Gastroesophageal sphincter (tissue), 4 donors: ENCODE measurements around the gene PFDN4. TPM values are rescaled to one million over a fixed set of nuclear protein-coding genes. Genes with fewer than 3 reads are reported as not detected.

Source experiments
- ATAC-seq: fragments of 150-250 bp; one replicate; pipeline ENCODE4 v1.9.1; 2016; ENCODE audit warnings: mild to moderate bottlenecking, moderate library complexity
- H3K27ac ChIP-seq, 4 donors: fragments of 200-600 bp; sonication (generic) in 3 of 4; 1 replicate in 3 of 4; 2 replicates in 1 of 4; pipeline ENCODE4 v1.5.1; 2016 to 2019
- H3K27me3 ChIP-seq: fragments of 200-600 bp; sonication (generic); one replicate; pipeline ENCODE4 v1.5.1; 2019
- H3K36me3 ChIP-seq, 2 donors: fragments of 200-600 bp; sonication (generic); one replicate each; pipeline ENCODE4 v1.5.1; 2019; ENCODE audit warnings: control low read depth in 1 of 2
- H3K4me1 ChIP-seq, 3 donors: fragments of 200-600 bp; sonication (generic); 1 replicate in 2 of 3; 2 replicates in 1 of 3; pipeline ENCODE4 v1.5.1; 2016 to 2019; ENCODE audit warnings: control low read depth in 2 of 3
- H3K4me3 ChIP-seq, 2 donors: fragments of 200-600 bp; sonication (generic); one replicate each; pipeline ENCODE4 v1.5.1; 2019; ENCODE audit warnings: mild to moderate bottlenecking in 1 of 2, moderate library complexity in 1 of 2
- H3K9me3 ChIP-seq, 3 donors: fragments of 200-600 bp; sonication (generic); one replicate each; pipeline ENCODE4 v1.5.1; 2017 to 2019; ENCODE audit warnings: control low read depth in 2 of 3
- EP300 ChIP-seq: sonication (generic); formaldehyde crosslinking; IDR thresholded peaks from one replicate; pipeline ENCODE4 v1.6.1; 2017; ENCODE audit warnings: antibody characterized with exemption, mild to moderate bottlenecking
- POLR2A ChIP-seq, 2 donors: fragments of 450-650 bp; IDR thresholded peaks; one replicate each; pipeline ENCODE4 v1.6.1; 2017; ENCODE audit warnings: antibody characterized with exemption in 2 of 2, mild to moderate bottlenecking in 2 of 2, moderate library complexity in 1 of 2
- POLR2AphosphoS5 ChIP-seq: sonication (generic); formaldehyde crosslinking; IDR thresholded peaks from one replicate; pipeline ENCODE4 v1.6.1; 2017; ENCODE audit warnings: antibody characterized with exemption
- WGBS, 2 donors: methylation state at CpG; one replicate each; pipeline ENCODE4 v1.1.5; 2018; ENCODE audit warnings: low coverage in 1 of 2; 5-methylcytosine and 5-hydroxymethylcytosine counted together
- total RNA-seq, 4 donors: library from RNA; depleted of rRNA; stranded (reverse); fragments of >200 nt; gene quantifications; one replicate each; pipeline ENCODE4 v1.1.0, GENCODE V29; 2016
- TF ChIP-seq, protein P1 (sequence below), 4 experiments: fragments of 200-600 bp in 2 of 4; fragments of 450-650 bp in 2 of 4; sonication (generic) in 1 of 4; IDR thresholded peaks; one replicate each; pipeline ENCODE4 v1.5.1; 2017 to 2019; ENCODE audit warnings: antibody characterized with exemption in 4 of 4, mild to moderate bottlenecking in 2 of 4, moderate library complexity in 2 of 4

The PFDN4 gene
- total RNA-seq, 4 donors from 2014 or later, result 39.2 to 91.8 (median 48.5) TPM

DNA sequence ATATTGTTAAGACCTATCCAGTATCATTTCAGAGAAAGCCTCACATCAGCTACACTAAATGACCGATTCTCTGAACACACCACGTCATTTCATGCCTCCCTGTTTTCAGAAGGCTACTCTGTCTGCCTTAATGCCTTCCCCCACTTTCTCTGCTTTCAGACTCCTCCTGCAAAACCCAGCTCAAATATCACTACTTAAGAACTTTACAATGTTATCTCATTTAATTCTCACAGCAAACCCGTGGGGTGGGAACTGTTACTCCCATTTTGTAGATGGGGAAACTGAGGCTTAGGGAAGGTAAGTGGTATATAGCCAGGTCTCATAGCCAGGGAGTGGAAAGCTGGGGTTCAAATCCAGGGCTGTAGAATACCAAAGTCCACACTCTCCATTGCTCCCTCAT, 36.9 kb upstream of the PFDN4 start:
- TF ChIP-seq, protein P1, sequence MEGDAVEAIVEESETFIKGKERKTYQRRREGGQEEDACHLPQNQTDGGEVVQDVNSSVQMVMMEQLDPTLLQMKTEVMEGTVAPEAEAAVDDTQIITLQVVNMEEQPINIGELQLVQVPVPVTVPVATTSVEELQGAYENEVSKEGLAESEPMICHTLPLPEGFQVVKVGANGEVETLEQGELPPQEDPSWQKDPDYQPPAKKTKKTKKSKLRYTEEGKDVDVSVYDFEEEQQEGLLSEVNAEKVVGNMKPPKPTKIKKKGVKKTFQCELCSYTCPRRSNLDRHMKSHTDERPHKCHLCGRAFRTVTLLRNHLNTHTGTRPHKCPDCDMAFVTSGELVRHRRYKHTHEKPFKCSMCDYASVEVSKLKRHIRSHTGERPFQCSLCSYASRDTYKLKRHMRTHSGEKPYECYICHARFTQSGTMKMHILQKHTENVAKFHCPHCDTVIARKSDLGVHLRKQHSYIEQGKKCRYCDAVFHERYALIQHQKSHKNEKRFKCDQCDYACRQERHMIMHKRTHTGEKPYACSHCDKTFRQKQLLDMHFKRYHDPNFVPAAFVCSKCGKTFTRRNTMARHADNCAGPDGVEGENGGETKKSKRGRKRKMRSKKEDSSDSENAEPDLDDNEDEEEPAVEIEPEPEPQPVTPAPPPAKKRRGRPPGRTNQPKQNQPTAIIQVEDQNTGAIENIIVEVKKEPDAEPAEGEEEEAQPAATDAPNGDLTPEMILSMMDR (IDR thresholded peaks at IDR 0.05), result no peak
- no peak for TF ChIP-seq EP300
- TF ChIP-seq POLR2A (IDR thresholded peaks at IDR 0.05), result no peak
- TF ChIP-seq POLR2AphosphoS5, result no peak
- WGBS, 2 donors, result 51 to 52% methylated on average over 2 to 3 of the region's 3 CpGs
- Histone ChIP-seq H3K27ac (no peak overlapping the region), H3K9me3 (no peaks in the 10 kb centered on the region), H3K27me3 (peaks cover 97% of the 10 kb centered on the region), H3K4me3 (no peak overlapping the region), H3K4me1 (peaks cover 0 to 24% (median 11%) of the 10 kb centered on the region in 3 donors), H3K36me3 (no peaks in the 10 kb centered on the region)
- ATAC-seq, result no peak

GRCh38 chr20:54172532-54172855, 35.4 kb upstream of the PFDN4 start:
- TF ChIP-seq POLR2A (IDR thresholded peaks at IDR 0.05) (no peak), EP300 (no peak), POLR2AphosphoS5 (no peak)
- TF ChIP-seq, protein P1 (IDR thresholded peaks at IDR 0.05), result no peak

GRCh38 chr20:54172856-54173652, 34.8 kb upstream of the PFDN4 start:
- Histone ChIP-seq H3K4me1 (peaks cover 0 to 24% (median 11%) of the 10 kb centered on the region in 3 donors), H3K4me3 (no peak overlapping the region), H3K27me3 (peaks cover 90% of the 10 kb centered on the region), H3K9me3 (no peaks in the 10 kb centered on the region), H3K36me3 (no peaks in the 10 kb centered on the region), H3K27ac (no peak overlapping the region)
- ATAC-seq, result peak; percentile 36
- TF ChIP-seq EP300, result no peak
- no peak for TF ChIP-seq POLR2AphosphoS5
- TF ChIP-seq, protein P1 (IDR thresholded peaks at IDR 0.05), result no peak
- no peak for TF ChIP-seq POLR2A (IDR thresholded peaks at IDR 0.05)
- 0% methylated on average over 1 to 4 of the region's 66 CpGs for WGBS, 2 donors

More at GRCh38 chr20:54172532-54172855, 35.4 kb upstream of the PFDN4 start:
- H3K27me3 ChIP-seq, result peaks cover 96% of the 10 kb centered on the region
- H3K4me1 ChIP-seq, result peaks cover 0 to 24% (median 11%) of the 10 kb centered on the region in 3 donors
- WGBS, 2 donors, result 20 to 32% methylated on average over 4 to 5 of the region's 12 CpGs
- ATAC-seq, result no peak
- no peaks in the 10 kb centered on the region for H3K9me3 ChIP-seq
- no peak overlapping the region for H3K4me3 ChIP-seq
- H3K27ac ChIP-seq, result no peak overlapping the region
- no peaks in the 10 kb centered on the region for H3K36me3 ChIP-seq

DNA sequence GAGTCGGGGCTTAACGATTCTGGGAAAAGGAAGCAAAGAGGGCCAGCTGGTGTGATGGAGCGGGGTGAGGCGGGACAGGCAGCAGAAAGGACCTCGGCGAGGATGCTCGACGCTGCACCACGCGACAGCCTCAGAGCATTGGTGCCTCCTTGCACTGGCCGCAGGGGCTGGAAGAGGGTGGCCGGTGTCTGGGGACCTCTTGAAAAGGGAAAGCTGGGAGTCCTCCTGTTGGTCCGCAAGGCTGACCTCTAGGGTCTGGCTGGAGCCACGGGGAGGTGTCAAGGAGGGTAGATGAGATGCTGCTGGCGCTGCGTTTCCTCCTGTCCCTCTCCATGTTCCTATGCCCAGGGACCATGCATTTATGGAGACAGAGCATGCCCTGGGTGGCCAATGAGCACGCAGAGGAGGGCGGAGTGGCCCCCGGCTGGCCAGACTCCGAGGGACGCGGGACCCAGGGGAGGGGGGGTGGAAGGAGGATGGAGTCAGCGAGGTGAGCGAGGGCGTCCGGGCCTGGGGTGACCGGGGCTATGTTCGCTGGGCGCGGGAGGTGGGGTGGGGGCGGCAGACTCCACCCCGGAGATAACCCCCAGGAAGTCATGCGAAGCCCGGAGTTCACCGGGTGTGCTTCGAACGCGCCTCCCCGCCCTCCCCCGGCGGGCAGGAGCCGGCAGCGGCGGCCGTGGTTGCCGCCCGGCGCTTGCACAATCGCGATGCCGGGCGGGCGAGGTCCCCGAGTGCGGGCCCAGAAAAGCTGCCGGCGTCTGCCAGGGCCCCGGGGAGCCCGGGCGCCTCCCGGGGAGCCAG, 34.0 kb upstream of the PFDN4 start, which contains the start of gene CYP24A1:
Gene CYP24A1 (minus strand): TSS at position 334 of the 804 bp plus-strand sequence. CDS start 407 bp downstream, outside the sequence.
- Histone ChIP-seq H3K27ac (no peak within 1 kb of the TSS), H3K27me3 (peaks cover 84% of the 10 kb centered on the region), H3K36me3 (no peaks in the 10 kb centered on the region), H3K4me3 (peak within 1 kb of the TSS in 1 of 2 donors; percentile 1), H3K9me3 (no peaks in the 10 kb centered on the region), H3K4me1 (peaks cover 0 to 24% (median 11%) of the 10 kb centered on the region in 3 donors)
- no peak for TF ChIP-seq EP300
- no peak for ATAC-seq
- 2 to 5% methylated on average over 17 to 26 of the region's 61 CpGs for WGBS, 2 donors

DNA sequence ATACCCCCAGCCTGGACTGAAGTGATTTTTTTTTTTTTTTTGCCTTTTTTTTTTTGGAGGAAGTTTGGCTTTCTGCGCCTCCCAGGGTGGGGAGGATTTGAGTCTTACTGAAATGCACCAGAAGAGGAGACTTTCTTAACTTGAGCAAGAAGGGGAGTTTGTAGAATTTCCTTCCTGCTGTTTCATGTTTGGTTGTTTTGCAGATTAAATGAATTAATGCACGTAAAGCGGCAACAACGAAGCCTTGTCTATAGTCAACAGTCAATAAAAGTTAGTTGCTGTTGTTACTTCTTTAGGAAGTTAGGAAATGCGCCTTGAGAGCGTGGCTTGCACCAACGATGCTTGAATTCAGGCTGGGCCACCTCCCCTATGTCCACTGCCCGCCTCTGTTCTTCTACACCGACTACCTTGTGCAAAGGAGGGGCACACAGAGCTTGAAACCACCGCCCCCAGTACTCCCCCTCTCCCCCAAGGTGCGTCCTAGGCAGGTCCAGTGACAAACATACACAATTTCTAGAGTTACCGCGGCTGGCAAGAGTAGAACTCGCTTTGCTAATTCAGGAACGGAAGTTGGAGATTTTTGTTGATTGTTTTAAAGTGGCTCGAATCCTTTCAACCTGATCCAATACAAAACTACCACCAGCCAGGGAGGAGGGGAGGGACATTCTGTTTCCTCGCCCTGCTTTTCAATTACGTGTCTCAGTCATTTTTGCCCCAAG, 33.3 kb upstream of the PFDN4 start:
- no peak for ATAC-seq
- Histone ChIP-seq H3K9me3 (no peaks in the 10 kb centered on the region), H3K4me3 (no peak overlapping the region), H3K27me3 (peaks cover 76% of the 10 kb centered on the region), H3K27ac (no peak overlapping the region), H3K4me1 (peaks cover 0 to 24% (median 11%) of the 10 kb centered on the region in 3 donors), H3K36me3 (no peaks in the 10 kb centered on the region)
- 6 to 10% methylated on average over 10 to 16 of the region's 18 CpGs for WGBS, 2 donors
- TF ChIP-seq POLR2A (IDR thresholded peaks at IDR 0.05) (no peak), POLR2AphosphoS5 (no peak), EP300 (no peak)
- TF ChIP-seq, protein P1 (IDR thresholded peaks at IDR 0.05), result no peak
